Measurements from ENCODE around the gene PALLD.

PALLD gene

DNA sequence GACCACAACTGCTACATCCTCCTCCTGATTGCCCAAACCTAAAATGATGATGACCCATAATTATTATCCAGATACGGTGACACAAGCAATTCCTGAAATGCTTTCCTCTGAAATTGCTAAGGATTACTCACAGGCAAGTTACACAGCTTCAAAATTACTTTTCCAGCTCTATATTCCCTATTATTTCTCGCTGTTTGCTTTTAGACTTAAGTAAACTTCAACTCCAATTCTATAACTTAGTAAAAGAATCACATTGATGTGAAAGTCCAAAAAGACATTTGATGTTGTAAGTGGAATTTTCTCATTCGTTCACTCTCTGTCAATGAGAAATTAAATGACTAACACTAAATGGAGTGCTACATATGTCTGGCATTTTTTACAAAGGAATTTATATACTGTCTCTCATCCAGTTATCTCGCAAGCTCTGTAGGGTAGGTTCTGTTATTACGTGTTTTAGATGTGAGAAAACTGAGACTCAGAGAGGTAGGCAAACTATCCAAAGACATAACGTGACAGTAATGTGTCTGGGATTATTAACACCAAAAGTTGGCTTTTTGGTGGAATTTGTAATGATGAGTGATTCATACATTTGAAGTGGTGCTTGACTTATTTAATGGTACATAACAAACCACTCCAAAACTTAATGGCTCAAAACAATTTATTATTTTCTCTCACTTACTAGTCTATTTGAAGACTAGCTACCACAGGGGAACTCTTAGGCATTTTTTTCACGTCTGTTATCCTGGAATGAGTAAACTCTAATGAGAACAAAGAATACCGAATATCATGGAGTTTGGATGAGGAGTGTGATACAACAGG, 31.5 kb downstream of the PALLD start:
- TF ChIP-seq, protein P1, sequence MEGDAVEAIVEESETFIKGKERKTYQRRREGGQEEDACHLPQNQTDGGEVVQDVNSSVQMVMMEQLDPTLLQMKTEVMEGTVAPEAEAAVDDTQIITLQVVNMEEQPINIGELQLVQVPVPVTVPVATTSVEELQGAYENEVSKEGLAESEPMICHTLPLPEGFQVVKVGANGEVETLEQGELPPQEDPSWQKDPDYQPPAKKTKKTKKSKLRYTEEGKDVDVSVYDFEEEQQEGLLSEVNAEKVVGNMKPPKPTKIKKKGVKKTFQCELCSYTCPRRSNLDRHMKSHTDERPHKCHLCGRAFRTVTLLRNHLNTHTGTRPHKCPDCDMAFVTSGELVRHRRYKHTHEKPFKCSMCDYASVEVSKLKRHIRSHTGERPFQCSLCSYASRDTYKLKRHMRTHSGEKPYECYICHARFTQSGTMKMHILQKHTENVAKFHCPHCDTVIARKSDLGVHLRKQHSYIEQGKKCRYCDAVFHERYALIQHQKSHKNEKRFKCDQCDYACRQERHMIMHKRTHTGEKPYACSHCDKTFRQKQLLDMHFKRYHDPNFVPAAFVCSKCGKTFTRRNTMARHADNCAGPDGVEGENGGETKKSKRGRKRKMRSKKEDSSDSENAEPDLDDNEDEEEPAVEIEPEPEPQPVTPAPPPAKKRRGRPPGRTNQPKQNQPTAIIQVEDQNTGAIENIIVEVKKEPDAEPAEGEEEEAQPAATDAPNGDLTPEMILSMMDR (IDR thresholded peaks at IDR 0.05; ENCODE audit: borderline replicate concordance, extremely low read depth, low read length, poor library complexity, severe bottlenecking): no peak
- no peak for TF ChIP-seq EZH2 (IDR thresholded peaks at IDR 0.05; ENCODE audit: borderline replicate concordance, low read depth, low read length, severe bottlenecking)
- H3K9ac ChIP-seq (ENCODE audit: low read depth, low read length): no peak overlapping the region

DNA sequence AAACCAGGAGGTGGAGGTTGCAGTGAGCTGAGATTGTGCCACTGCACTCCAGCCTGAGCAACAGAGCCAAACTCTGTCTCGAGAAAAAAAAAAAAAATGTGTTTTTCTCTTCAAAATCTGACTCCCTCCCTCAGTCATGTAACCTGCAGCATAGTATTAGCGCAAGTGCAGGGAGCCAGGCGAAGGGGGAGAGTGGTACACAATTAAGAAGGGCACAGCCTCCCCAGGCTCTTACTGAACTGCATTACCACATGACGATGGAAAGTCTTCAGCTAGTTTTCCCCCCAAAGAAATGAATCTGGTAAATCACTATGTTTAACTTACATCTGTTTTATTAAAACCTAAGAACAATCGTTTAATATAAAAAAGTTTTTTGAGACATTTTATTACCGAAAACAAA, 32.4 kb downstream of the PALLD start:
- Histone ChIP-seq H3K27ac (ENCODE audit: low read length) (no peak overlapping the region), H3K36me3 (ENCODE audit: insufficient read depth, low read length) (no peaks in the 10 kb centered on the region), H3K9ac (ENCODE audit: low read depth, low read length) (no peak overlapping the region), H3K27me3 (ENCODE audit: insufficient read depth, low read length, poor library complexity) (no peaks in the 10 kb centered on the region), H4K20me1 (ENCODE audit: insufficient read depth, low read length) (no peaks in the 10 kb centered on the region), H3K79me2 (ENCODE audit: insufficient read depth, low read length) (no peaks in the 10 kb centered on the region), H2AFZ (ENCODE audit: low read depth, low read length) (no peak overlapping the region), H3K4me3 (ENCODE audit: low read depth in 1 of 2, low read length in 2 of 2) (no peak overlapping the region), H3K4me2 (ENCODE audit: insufficient read depth, low read length) (no peak overlapping the region), H3K9me3 (ENCODE audit: insufficient read depth, low read length, severe bottlenecking) (no peaks in the 10 kb centered on the region), H3K4me1 (ENCODE audit: insufficient read depth, low read length) (no peaks in the 10 kb centered on the region)
- no peak for TF ChIP-seq EZH2 (IDR thresholded peaks at IDR 0.05; ENCODE audit: borderline replicate concordance, low read depth, low read length, severe bottlenecking)
- TF ChIP-seq, protein P1 (IDR thresholded peaks at IDR 0.05; ENCODE audit: borderline replicate concordance, extremely low read depth, low read length, poor library complexity, severe bottlenecking): no peak
- ATAC-seq (ENCODE audit: insufficient read depth, low read depth): no peak
- no peak for DNase-seq

More for the DNA sequence above, 31.5 kb downstream of the PALLD start:
- Histone ChIP-seq H3K9me3 (ENCODE audit: insufficient read depth, low read length, severe bottlenecking) (no peaks in the 10 kb centered on the region), H3K36me3 (ENCODE audit: insufficient read depth, low read length) (no peaks in the 10 kb centered on the region), H3K27me3 (ENCODE audit: insufficient read depth, low read length, poor library complexity) (no peaks in the 10 kb centered on the region), H3K4me3 (ENCODE audit: low read depth in 1 of 2, low read length in 2 of 2) (no peak overlapping the region), H2AFZ (ENCODE audit: low read depth, low read length) (no peak overlapping the region), H3K27ac (ENCODE audit: low read length) (no peak overlapping the region), H3K4me1 (ENCODE audit: insufficient read depth, low read length) (no peaks in the 10 kb centered on the region), H3K79me2 (ENCODE audit: insufficient read depth, low read length) (no peaks in the 10 kb centered on the region), H4K20me1 (ENCODE audit: insufficient read depth, low read length) (no peaks in the 10 kb centered on the region), H3K4me2 (ENCODE audit: insufficient read depth, low read length) (no peak overlapping the region)
- ATAC-seq (ENCODE audit: insufficient read depth, low read depth) (no peak), DNase-seq (no peak)

DNA sequence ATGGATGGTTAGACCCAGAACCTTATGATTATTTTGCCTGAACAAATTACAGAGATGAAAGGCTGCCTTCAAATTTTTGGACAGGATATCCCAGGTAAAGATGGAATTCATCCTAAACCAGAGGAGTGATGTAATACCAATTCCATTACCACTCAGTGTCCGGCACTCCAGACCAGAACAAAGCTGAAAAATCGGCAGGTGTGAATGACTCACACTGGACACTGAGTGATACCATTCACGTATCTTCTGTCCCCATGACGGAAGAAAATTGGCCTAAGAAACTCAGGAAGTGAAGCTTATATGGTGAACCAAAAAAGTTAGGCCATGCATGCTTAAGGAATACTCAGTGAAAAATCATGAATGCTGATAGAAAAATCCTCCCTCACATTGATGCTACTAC, 34.5 kb downstream of the PALLD start:
- Histone ChIP-seq H3K4me1 (ENCODE audit: insufficient read depth, low read length) (no peaks in the 10 kb centered on the region), H4K20me1 (ENCODE audit: insufficient read depth, low read length) (no peaks in the 10 kb centered on the region), H3K79me2 (ENCODE audit: insufficient read depth, low read length) (no peaks in the 10 kb centered on the region), H3K36me3 (ENCODE audit: insufficient read depth, low read length) (no peaks in the 10 kb centered on the region), H3K4me2 (ENCODE audit: insufficient read depth, low read length) (no peak overlapping the region), H3K4me3 (ENCODE audit: low read depth in 1 of 2, low read length in 2 of 2) (no peak overlapping the region), H3K27me3 (ENCODE audit: insufficient read depth, low read length, poor library complexity) (no peaks in the 10 kb centered on the region), H3K9me3 (ENCODE audit: insufficient read depth, low read length, severe bottlenecking) (no peaks in the 10 kb centered on the region), H3K27ac (ENCODE audit: low read length) (no peak overlapping the region), H2AFZ (ENCODE audit: low read depth, low read length) (no peak overlapping the region), H3K9ac (ENCODE audit: low read depth, low read length) (no peak overlapping the region)
- ATAC-seq (ENCODE audit: insufficient read depth, low read depth) (no peak), DNase-seq (no peak)
- TF ChIP-seq, protein P1 (IDR thresholded peaks at IDR 0.05; ENCODE audit: borderline replicate concordance, extremely low read depth, low read length, poor library complexity, severe bottlenecking): no peak
- no peak for TF ChIP-seq EZH2 (IDR thresholded peaks at IDR 0.05; ENCODE audit: borderline replicate concordance, low read depth, low read length, severe bottlenecking)
